GM21723 (cell line): ENCODE results near the gene DUSP7.

Experiments used
- ATAC-seq: cut with Tn5 transposase; IDR thresholded peaks from one replicate; pipeline ENCODE4 v1.9.1; 2021; ENCODE audit warnings: mild to moderate bottlenecking, moderate library complexity; ENCODE audit not compliant: unreplicated experiment

The DUSP7 gene

GRCh38 chr3:52030714-52031310 is 25.6 kb downstream of the DUSP7 start:
- no peak for ATAC-seq

DNA sequence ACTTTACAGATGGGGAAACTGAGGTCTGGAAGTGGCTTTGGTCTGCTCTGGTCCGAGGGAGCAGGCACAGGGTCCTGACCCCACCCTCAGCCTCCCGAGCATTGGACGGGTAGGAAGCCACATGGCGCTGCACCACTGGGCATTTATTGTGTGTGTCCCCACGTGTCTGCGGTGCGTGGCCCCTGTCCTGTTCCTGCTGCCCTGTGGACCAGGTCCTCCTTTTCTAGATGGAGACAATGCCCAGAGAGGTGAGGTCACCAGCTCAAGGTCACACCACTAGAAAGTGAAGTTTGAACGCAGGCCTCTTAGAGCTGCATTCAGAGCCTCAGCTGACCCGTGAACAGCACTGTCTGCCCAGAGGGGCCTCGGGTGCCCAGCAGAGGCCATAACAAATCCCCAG is 26.8 kb downstream of the DUSP7 start:
- no peak for ATAC-seq

DNA sequence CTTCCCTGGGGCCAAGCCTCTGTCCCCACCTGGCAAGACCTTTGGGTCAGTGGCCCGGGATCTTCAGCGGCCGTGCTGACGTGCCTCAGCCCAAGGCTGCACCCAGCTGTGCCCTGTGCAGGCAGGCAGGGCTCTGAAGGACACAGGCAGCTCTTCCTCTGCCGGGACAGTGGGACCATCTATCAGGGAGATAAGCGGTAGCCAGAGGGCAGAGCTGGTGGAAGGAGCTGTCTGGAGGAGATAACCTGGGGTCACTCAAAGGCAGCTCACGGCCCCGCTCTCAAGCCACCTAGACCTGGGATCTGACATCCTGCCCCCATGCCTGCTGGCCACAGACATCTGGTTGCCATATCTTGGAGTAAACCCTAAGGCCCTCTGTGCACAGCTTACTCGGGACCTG is 27.3 kb downstream of the DUSP7 start:
- no peak for ATAC-seq

GRCh38 chr3:52028572-52028971 is 27.8 kb downstream of the DUSP7 start:
- ATAC-seq: no peak

GRCh38 chr3:52026041-52026440 is 30.3 kb downstream of the DUSP7 start:
- ATAC-seq: no peak

- ATAC-seq: no peak
These were observed 30.9 kb downstream of the DUSP7 start for GRCh38 chr3:52025453-52025852.

- ATAC-seq: no peak
These were observed 31.5 kb downstream of the DUSP7 start for GRCh38 chr3:52024765-52025452.

DNA sequence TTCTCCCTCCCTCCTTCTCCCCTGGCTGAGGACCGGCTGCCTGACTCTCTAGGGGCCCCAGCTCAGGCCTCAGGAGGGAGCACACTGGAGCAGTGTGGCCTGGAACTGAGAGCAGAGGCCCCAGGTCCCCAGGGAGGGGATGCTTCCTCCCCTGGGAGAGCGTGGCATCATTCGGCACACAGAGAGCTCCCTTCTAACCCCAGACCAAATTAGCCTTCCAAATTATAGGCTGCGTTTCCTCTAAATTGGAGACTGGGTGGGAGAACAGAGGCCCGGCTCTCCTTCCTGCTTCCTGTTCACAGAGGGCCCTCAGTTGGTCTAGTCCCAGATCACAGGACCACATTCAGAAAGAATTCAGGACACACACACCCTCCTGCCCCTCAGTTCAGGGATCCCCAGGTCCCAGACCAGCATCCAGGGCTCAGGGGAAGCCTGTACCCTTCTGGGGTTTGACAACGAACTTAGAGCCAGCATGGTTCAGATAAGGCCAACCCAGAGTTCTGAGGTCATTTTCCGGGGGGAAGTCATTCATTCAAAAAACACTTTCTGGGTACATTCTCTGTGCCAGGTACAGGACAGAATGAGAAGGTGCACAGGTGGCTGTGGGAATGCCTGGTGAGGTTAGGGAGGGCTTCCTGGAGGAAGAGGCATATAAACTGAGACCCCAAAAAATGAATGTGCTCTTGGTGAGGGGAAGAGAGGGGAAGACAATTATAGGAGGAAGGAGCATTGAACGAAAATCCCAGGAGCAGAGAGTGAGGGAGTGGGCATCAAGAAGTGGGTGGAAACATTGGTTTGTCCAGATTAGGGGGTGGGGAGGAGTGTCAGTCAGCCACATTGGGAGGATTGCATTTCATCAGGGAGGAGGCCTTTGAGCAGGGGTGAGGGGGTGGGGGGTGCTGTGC is 32.3 kb downstream of the DUSP7 start:
- ATAC-seq: peak; percentile 65

GRCh38 chr3:52023101-52023770 is 33.1 kb downstream of the DUSP7 start:
- ATAC-seq: no peak

DNA sequence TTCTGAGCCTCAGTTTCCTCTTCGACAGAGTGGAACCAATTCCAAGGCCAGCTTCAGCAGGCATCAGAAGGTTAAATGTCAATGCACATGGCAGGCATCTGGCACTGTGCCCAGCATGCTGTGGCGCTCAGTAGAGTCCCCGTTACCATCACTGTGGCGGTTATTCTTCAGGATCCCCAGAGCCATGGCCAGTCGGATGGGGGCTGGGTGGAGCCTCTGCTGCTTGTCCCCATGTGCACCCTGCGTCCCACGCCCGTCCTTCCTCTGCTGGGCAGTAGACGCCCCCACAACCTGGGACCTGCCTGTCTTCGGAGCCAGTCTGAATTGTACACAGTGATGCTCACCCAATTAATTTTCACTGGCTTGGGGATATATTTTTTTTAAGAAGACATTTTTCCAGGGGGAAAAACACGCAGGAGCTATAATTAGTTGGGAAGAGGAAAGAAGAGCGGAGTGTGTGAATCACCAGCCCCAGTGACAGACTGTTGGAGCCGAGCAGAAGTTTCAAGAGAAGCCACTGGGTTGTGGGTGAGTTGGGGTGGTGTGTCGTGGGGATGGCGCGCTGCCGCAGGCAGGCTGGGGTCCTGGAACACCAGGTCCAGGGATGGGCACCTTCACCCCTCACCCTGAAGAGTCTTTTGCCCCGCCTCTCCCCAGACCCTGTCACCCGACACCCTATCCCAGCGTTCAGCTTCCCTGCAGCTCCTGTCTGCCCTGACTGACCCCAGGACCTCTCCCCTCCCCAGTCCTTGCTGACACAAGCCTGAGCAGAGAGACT is 33.9 kb downstream of the DUSP7 start:
- ATAC-seq: no peak

- ATAC-seq: no peak
These were observed 34.7 kb downstream of the DUSP7 start for GRCh38 chr3:52021489-52022268.

- ATAC-seq: no peak
These were observed 35.6 kb downstream of the DUSP7 start for GRCh38 chr3:52020796-52021195.

DNA sequence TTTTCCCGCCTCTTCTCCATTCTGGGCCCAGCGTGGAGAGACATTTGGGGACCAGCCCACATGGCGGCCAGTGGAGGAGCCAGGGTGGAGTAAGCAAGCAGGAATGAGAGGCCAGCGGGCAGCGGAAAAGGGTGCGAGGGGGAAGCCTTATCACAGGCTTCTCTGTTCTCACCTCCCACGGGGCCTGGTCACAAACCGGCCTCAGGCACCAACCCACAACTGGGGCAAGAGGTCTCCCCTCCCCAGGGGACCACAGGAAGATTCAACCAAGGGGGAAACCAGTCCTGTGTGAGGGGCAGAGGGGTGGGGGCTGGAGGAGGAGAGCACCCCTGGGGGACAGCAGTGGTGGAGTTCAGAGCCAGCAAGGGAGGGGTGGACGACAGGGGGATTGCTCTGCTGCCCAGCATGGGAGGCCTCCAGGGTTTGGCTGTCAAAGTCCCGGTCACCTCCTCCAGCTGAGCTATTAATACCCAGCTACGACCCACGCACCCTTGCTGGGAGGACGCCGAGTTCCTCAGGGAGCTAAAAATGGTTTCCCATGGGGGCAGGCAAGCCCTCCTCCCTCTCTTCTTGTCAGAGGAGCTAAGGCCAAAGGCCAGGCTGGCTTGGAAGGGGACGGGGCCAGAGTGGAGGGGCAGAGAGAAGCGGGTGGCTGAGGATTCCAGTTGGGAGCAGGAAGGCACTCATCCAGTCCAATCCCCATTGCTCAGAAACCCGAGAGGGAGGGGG is 36.9 kb downstream of the DUSP7 start:
- ATAC-seq: no peak

DNA sequence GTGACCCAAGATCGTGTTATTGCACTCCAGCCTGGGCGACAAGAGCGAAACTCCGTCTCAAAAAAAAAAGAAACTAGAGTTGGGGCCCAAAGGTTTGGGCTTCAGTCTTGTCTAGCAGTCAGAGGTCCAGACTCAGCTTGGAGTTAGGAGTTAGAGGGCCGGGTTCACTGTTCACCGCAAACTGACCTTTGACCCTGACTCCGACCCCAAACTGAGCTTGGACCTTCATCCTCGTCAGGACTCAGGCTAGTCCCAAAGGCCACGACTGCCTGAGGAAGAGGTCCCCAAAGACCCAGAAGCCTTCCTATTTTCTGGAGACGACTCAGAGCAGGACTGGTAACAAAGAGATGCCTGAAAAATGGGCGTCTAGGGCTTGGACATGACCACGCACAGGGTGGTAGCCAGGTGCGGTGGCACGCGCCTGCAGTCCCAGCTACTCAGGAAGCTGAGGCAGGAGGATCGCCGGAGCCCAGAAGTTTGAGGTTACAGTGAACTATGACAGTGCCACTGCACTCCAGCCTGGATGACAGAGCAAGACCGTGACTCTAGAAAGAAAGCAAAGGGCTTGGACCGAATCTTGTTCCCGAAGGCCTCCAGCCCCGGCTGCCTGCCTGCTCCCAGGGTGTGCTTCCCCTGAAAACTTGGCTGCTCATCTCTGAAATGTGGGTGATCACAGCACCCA is 37.9 kb downstream of the DUSP7 start:
- ATAC-seq: no peak

- no peak for ATAC-seq
These were observed 38.8 kb downstream of the DUSP7 start for GRCh38 chr3:52017586-52017985.

DNA sequence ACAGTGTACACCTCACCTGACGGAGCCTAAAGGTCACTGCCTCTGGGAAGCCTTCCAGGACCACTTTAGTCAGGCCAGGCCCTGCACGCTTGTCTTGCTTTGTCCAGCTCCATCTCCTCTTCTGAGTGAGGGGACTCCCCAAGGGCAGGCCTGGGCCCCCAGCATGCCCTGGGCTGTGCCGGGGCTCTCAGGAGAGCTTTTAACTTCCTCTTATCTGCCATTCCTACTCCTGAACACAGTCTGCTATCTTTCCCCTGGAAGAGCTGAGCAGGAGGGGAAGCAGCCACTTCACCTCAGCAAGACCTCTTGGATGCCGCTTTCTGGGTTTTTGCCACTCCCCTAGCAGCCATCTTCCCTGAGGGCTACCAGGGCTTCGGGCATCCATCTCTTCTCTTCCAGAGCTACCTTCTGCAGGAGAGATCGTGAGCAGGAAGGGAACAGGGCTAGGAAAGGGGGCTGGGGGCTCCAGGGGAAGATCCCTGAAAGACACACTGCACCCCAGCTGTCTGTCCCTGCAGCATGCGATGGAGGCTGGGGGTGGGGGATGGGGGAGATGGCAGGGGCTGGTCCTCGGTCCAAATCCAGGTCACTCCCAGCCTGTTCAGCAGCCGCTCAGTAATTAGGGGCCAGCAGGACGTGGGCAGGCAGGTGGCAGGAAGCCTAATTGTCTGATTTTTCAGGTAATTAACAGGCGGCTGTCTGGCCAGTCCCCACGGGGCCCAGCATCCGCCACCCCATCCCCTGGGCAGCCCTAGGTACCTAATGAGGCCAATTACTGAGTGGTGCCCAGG is 40.7 kb downstream of the DUSP7 start:
- ATAC-seq: no peak

DNA sequence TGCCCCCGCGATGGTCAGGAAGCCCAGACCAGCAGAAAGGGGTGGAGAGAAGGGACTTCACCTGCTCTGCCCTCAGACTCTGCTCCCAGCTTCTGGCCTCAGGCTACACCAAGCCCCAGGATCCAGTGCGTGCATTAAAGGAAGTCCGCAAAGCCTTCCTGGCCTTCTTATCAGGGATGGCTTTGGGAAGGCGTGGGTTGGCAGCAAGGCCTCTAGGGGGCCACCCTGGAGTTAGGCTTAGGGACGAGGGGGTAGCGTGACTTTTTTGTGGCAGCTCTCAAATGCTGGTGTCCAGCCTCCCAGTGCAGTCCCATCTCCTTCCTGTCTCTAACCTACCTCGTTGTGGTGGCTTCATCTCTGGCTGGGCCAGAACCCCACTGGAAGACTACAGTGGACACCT is 41.8 kb downstream of the DUSP7 start:
- no peak for ATAC-seq
